K562 (cell line): Measurements from ENCODE around the gene IREB2. TPM values are rescaled to one million over a fixed set of nuclear protein-coding genes. Genes with fewer than 3 reads are reported as not detected.

Experiments used
- FOS ChIP-seq: IDR thresholded peaks from 3 replicates; pipeline ENCODE4 v1.6.1; 2011; ENCODE audit not compliant: insufficient read length; ENCODE audit errors: extremely low read depth
- MGA ChIP-seq: fragments of 450-650 bp; IDR thresholded peaks from 2 replicates; pipeline ENCODE4 v1.6.1; 2016; ENCODE audit warnings: mild to moderate bottlenecking, moderate library complexity
- TSC22D4 ChIP-seq: fragments of 450-650 bp; IDR thresholded peaks from 2 replicates; pipeline ENCODE4 v1.6.1; 2016; ENCODE audit warnings: missing genetic modification characterization, missing biosample characterization, control low read depth
- polyA plus RNA-seq, 8 experiments: library from polyadenylated mRNA; depleted of rRNA in 4 of 8; stranded (reverse) in 5 of 8; unstranded in 3 of 8; fragments of >200 nt; fragmentation: Nextera tagmentation in 2 of 8; fragmentation: Illumina TruSeq in 1 of 8; extraction: Ambion mirVana in 2 of 8; extraction: Trizol in 1 of 8; gene quantifications; 2 replicates each; pipeline versions ENCODE4 v1.2.1 to v1.2.3, GENCODE V29; 2011 to 2014; ENCODE audit warnings: inconsistent platforms in 1 of 8, missing spikeins in 1 of 8
- total RNA-seq, 7 experiments: library from RNA; depleted of rRNA in 6 of 7; stranded (reverse); fragments of >200 nt in 6 of 7; fragmentation: Illumina TruSeq in 2 of 7; extraction: Trizol in 2 of 7; gene quantifications; 2 replicates each; pipeline versions ENCODE4 v1.2.1 to v1.2.3, GENCODE V29; 2011 to 2021; ENCODE audit warnings: low replicate concordance in 1 of 7

The IREB2 gene
- total and polyA plus RNA-seq, 9 of the 15 experiments (the other 6 are each of a cell fraction or from before 2014, with no cell fraction given) = 16.8 to 61.7 (median 34.0) TPM

GRCh38 chr15:78421238-78421965 lies 16.6 kb upstream of the IREB2 start (continued):
- TF ChIP-seq MGA (no peak), FOS (no peak), TSC22D4 (tag) (no peak)
